ENCODE data around the gene SMYD3.

DNA sequence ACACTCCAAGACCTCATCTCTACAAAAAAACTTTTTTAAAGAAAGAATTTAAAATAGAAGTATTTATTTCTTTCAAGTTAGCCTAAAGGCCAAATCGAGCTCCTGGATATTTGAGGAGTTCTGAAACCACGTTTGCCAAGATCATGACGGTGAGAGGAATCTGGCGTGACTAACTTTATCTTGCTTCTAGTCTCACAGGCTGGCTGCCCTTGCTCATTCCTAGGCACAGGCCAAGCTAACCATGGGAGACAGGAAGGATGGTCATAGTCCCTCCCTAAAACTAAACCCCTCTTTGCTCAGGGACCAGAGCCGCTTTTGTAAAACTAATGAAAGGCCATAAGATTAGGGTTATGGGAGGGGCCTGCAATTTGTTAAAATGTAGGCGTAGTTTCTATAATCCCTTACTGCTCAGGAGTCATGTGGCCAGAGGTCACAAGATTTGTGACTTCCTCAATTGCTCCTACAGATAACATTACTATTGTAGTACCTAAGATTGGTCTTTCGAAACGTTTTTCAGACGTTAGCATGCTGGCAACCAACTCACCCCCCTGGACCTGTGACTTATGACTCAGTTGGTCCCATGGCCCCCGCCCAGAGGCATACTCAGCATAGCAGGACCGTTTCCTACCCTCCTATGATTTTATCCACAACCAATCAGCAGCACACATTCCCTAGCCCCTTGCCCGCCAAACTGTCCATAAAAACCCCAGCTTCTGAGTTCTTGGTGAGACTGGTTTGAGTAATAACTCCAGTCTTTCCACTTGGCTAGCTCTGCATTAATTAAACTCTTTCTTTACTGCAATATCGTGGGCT is 425.0 kb downstream of the SMYD3 start:
- TF ChIP-seq, protein P1, sequence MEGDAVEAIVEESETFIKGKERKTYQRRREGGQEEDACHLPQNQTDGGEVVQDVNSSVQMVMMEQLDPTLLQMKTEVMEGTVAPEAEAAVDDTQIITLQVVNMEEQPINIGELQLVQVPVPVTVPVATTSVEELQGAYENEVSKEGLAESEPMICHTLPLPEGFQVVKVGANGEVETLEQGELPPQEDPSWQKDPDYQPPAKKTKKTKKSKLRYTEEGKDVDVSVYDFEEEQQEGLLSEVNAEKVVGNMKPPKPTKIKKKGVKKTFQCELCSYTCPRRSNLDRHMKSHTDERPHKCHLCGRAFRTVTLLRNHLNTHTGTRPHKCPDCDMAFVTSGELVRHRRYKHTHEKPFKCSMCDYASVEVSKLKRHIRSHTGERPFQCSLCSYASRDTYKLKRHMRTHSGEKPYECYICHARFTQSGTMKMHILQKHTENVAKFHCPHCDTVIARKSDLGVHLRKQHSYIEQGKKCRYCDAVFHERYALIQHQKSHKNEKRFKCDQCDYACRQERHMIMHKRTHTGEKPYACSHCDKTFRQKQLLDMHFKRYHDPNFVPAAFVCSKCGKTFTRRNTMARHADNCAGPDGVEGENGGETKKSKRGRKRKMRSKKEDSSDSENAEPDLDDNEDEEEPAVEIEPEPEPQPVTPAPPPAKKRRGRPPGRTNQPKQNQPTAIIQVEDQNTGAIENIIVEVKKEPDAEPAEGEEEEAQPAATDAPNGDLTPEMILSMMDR (IDR thresholded peaks at IDR 0.05), result no peak
- TF ChIP-seq POLR2A (IDR thresholded peaks at IDR 0.05), result no peak

Measured in heart left ventricle (tissue), 13 donors.